A549 treated with ZK216348 at 1 μM for 4 hours (cell line): Measurements from ENCODE around the gene ARMC6. TPM values are rescaled to one million over a fixed set of nuclear protein-coding genes. Genes with fewer than 3 reads are reported as not detected.

Experiments
- total RNA-seq: library from RNA; stranded (reverse); fragments of 200-300 nt; extraction: Qiagen RNA extraction; gene quantifications from 5 replicates; pipeline ENCODE4 v1.2.3, GENCODE V29; 2022; ENCODE audit warnings: low read depth

ARMC6 gene
- 23.8 to 30.4 TPM (median 29.8 TPM) in 5 replicates for total RNA-seq

GRCh38 chr19:19033426-19034203 is at the start of gene ARMC6, which contains the start of gene SUGP2:
ARMC6 (plus strand) TSS chr19:19033603; CDS start chr19:19034210, 607 bp downstream.
SUGP2 (minus strand) TSS chr19:19033517; CDS start chr19:19031071, 2,446 bp downstream.

GRCh38 chr19:19063183-19064097 is 30.0 kb downstream of the ARMC6 start, which contains the start of gene SLC25A42:
SLC25A42 (plus strand) TSS chr19:19063994; CDS start chr19:19096125, 32,131 bp downstream.

Other genes with a start within 250 kb of the ARMC6 start
- gene COMP, start 242.3 kb upstream of the ARMC6 start, total RNA-seq, result 0.09 to 0.15 TPM (median 0.12 TPM) in 4 of 5 replicates, not detected in the other
- 24.1 to 45.3 TPM (median 41.7 TPM) in 5 replicates for gene UPF1, start 201.6 kb upstream of the ARMC6 start, total RNA-seq
- 3.1 to 7.2 TPM (median 6.3 TPM) in 5 replicates for gene CERS1, start 137.4 kb upstream of the ARMC6 start, total RNA-seq
- 139 to 168 TPM (median 153 TPM) in 5 replicates for gene COPE, start 114.2 kb upstream of the ARMC6 start, total RNA-seq
- 34.2 to 45.5 TPM (median 42.4 TPM) in 5 replicates for gene DDX49, start 113.9 kb upstream of the ARMC6 start, total RNA-seq
- gene HOMER3, start 92.4 kb upstream of the ARMC6 start, total RNA-seq, result 21.5 to 38.0 TPM (median 31.3 TPM) in 5 replicates
- gene SUGP2, start 86 bp upstream of the ARMC6 start, total RNA-seq, result 21.2 to 38.5 TPM (median 30.9 TPM) in 5 replicates
- 0.19 to 1.1 TPM (median 0.87 TPM) in 5 replicates for gene SLC25A42, start 30.4 kb downstream of the ARMC6 start, total RNA-seq
- gene TMEM161A, start 104.9 kb downstream of the ARMC6 start, total RNA-seq, result 11.6 to 27.0 TPM (median 24.9 TPM) in 5 replicates
- 0.15 to 0.82 TPM (median 0.63 TPM) in 5 replicates for gene MEF2B, start 136.7 kb downstream of the ARMC6 start, total RNA-seq
- 9.2 to 12.7 TPM (median 11.5 TPM) in 5 replicates for gene BORCS8, start 158.5 kb downstream of the ARMC6 start, total RNA-seq
- gene RFXANK, start 158.7 kb downstream of the ARMC6 start, total RNA-seq, result 26.4 to 47.2 TPM (median 43.9 TPM) in 5 replicates
- gene NR2C2AP, start 169.8 kb downstream of the ARMC6 start, total RNA-seq, result 26.5 to 31.8 TPM (median 30.6 TPM) in 5 replicates
- gene NCAN, start 178.4 kb downstream of the ARMC6 start, total RNA-seq, result 0.02 TPM in 1 of 5 replicates, not detected in the others
- gene TM6SF2, start 239.7 kb downstream of the ARMC6 start, total RNA-seq, result 0.33 to 2.2 TPM (median 0.50 TPM) in 5 replicates